Measurements from ENCODE around the gene PXDN.

GRCh38 chr2:1670636-1671035 is 73.7 kb downstream of the PXDN start:
- TF ChIP-seq CTCF (conservative IDR thresholded peaks at IDR 0.05; ENCODE audit: low read length) (no peak), EZH2phosphoT487 (IDR thresholded peaks at IDR 0.05; ENCODE audit: borderline replicate concordance) (no peak)

Data from Loucy (cell line).